CD4-positive, alpha-beta T cell (primary cell): ENCODE measurements around the gene WDR27. TPM values are rescaled to one million over a fixed set of nuclear protein-coding genes. Genes with fewer than 3 reads are reported as not detected.

ENCODE experiments used
- ATAC-seq: fragments of 200-7000 bp; cut with Tn5 transposase; one replicate; pipeline ENCODE4 v1.10.0; 2022; ENCODE audit warnings: mild to moderate bottlenecking; ENCODE audit not compliant: poor library complexity
- CTCF ChIA-PET: fragments of 350-600 bp; sonication (Branson Sonifier 250); formaldehyde crosslinking; loops from one replicate; lab custom pipeline; 2021; ENCODE audit warnings: antibody characterized with exemption, inconsistent platforms; lab: Charles Lee
- POLR2A ChIA-PET: fragments of 350-600 bp; sonication (Branson Sonifier 250); formaldehyde crosslinking; loops from one replicate; lab custom pipeline; 2021; ENCODE audit warnings: antibody characterized with exemption, inconsistent platforms; lab: Charles Lee
- DNase-seq, 14 experiments: peaks; one replicate each; pipeline ENCODE4 v3.0.0-alpha.2; 2013 to 2020; ENCODE audit warnings: mixed read lengths in 2 of 14
- H3K27ac ChIP-seq, 2 donors: one replicate each; pipeline versions ENCODE4 v1.5.1 to v1.7.0; 2013; ENCODE audit warnings: low read length in 2 of 2, low read depth in 1 of 2, mild to moderate bottlenecking in 1 of 2
- H3K27me3 ChIP-seq, 2 experiments: 1 replicate in 1 of 2; 2 replicates in 1 of 2; pipeline versions ENCODE4 v1.6.1 to v1.7.0; 2013; ENCODE audit warnings: low read length in 2 of 2, control low read depth in 1 of 2, mild to moderate bottlenecking in 1 of 2, moderate library complexity in 1 of 2; ENCODE audit not compliant: insufficient read depth in 2 of 2, control insufficient read depth in 1 of 2
- H3K36me3 ChIP-seq: one replicate; pipeline ENCODE4 v1.6.1; 2013; ENCODE audit warnings: low read length, control low read depth; ENCODE audit not compliant: insufficient read depth
- H3K4me1 ChIP-seq: one replicate; pipeline ENCODE4 v1.6.1; 2013; ENCODE audit warnings: low read length, control low read depth; ENCODE audit not compliant: insufficient read depth
- H3K4me3 ChIP-seq: one replicate; pipeline ENCODE4 v1.5.1; 2013; ENCODE audit warnings: mild to moderate bottlenecking, low read length, moderate library complexity
- H3K9me3 ChIP-seq, 2 experiments: 1 replicate in 1 of 2; 2 replicates in 1 of 2; pipeline versions ENCODE4 v1.6.1 to v1.7.0; 2013; ENCODE audit warnings: low read length in 2 of 2, mild to moderate bottlenecking in 2 of 2, control low read depth in 1 of 2, moderate library complexity in 1 of 2; ENCODE audit not compliant: control insufficient read depth in 1 of 2, insufficient read depth in 1 of 2
- H3K27ac Mint-ChIP-seq: one replicate; pipeline ENCODE4 v1.8.0; 2020; ENCODE audit warnings: mixed read lengths
- H3K27me3 Mint-ChIP-seq: one replicate; pipeline ENCODE4 v1.8.0; 2021; ENCODE audit warnings: mixed read lengths
- H3K36me3 Mint-ChIP-seq: one replicate; pipeline ENCODE4 v1.8.0; 2021; ENCODE audit warnings: low read depth, mixed read lengths
- H3K4me1 Mint-ChIP-seq: one replicate; pipeline ENCODE4 v1.8.0; 2021; ENCODE audit warnings: low read depth, mixed read lengths
- H3K4me3 Mint-ChIP-seq: one replicate; pipeline ENCODE4 v1.8.0; 2020; ENCODE audit warnings: mild to moderate bottlenecking, mixed read lengths
- H3K9me3 Mint-ChIP-seq: one replicate; pipeline ENCODE4 v1.8.0; 2020; ENCODE audit warnings: mixed read lengths
- CTCF ChIP-seq: fragments of 200-600 bp; IDR thresholded peaks from one replicate; pipeline ENCODE4 v1.8.0; 2022; ENCODE audit warnings: antibody characterized with exemption, mild to moderate bottlenecking
- intact Hi-C, 2 experiments: fragments of 100-400 bp; cut with DNase I in 1 of 2; cut with micrococcal nuclease in 1 of 2; formaldehyde crosslinking; loops; one replicate each; pipeline versions ENCODE4 v1.15.1 to v1.9.0; 2023 to 2025; cut with DNase I, micrococcal nuclease
- total RNA-seq, 174 experiments: library from RNA in 2 of 174; stranded (reverse) in 2 of 174; gene quantifications; one replicate each; pipeline ENCODE4 v1.2.3 and lab custom pipeline; 2021 to 2026

The WDR27 gene
- total RNA-seq, 2 experiments from 2014 or later = 22.0 to 23.5 TPM

- Mint-ChIP-seq H3K9me3 (no peaks in the 10 kb centered on the region), H3K36me3 (no peaks in the 10 kb centered on the region), H3K27ac (no peak overlapping the region), H3K4me1 (no peaks in the 10 kb centered on the region), H3K27me3 (no peaks in the 10 kb centered on the region), H3K4me3 (no peak overlapping the region)
- CTCF ChIA-PET = no interaction called here
- H3K27me3 ChIP-seq = no peaks in the 10 kb centered on the region
- H3K27ac ChIP-seq = no peak overlapping the region
- H3K4me3 ChIP-seq = no peak overlapping the region
- no peaks in the 10 kb centered on the region for H3K36me3 ChIP-seq
- no peaks in the 10 kb centered on the region for H3K4me1 ChIP-seq
- ATAC-seq (no peak), DNase-seq (no peak)
- intact Hi-C loops = no loop called here
- POLR2A ChIA-PET = no interaction called here
- peaks cover 0 to 5% of the 10 kb centered on the region in 2 experiments for H3K9me3 ChIP-seq
- TF ChIP-seq CTCF = no peak
Measured at GRCh38 chr6:169575365-169575764, 126.5 kb downstream of the WDR27 start.

GRCh38 chr6:169574420-169574819, 127.4 kb downstream of the WDR27 start:
- no peak overlapping the region for H3K27ac ChIP-seq
- no peaks in the 10 kb centered on the region for H3K36me3 ChIP-seq
- H3K27me3 Mint-ChIP-seq = no peaks in the 10 kb centered on the region
- no peaks in the 10 kb centered on the region for H3K27me3 ChIP-seq
- H3K4me1 Mint-ChIP-seq = no peaks in the 10 kb centered on the region
- ChIA-PET CTCF (no interaction called here), POLR2A (no interaction called here)
- intact Hi-C loops = no loop called here
- no peaks in the 10 kb centered on the region for H3K9me3 Mint-ChIP-seq
- DNase-seq (no peak), ATAC-seq (no peak)
- no peak overlapping the region for H3K27ac Mint-ChIP-seq
- no peak for TF ChIP-seq CTCF
- no peaks in the 10 kb centered on the region for H3K4me1 ChIP-seq
- no peaks in the 10 kb centered on the region for H3K36me3 Mint-ChIP-seq
- peaks cover 0 to 5% of the 10 kb centered on the region in 2 experiments for H3K9me3 ChIP-seq
- no peak overlapping the region for H3K4me3 Mint-ChIP-seq
- no peak overlapping the region for H3K4me3 ChIP-seq

- DNase-seq (no peak), ATAC-seq (no peak)
- H3K4me1 Mint-ChIP-seq = peaks cover 1% of the 10 kb centered on the region
- CTCF ChIA-PET = no interaction called here
- no peak overlapping the region for H3K27ac Mint-ChIP-seq
- POLR2A ChIA-PET = no interaction called here
- H3K27me3 ChIP-seq = no peaks in the 10 kb centered on the region
- H3K4me3 ChIP-seq = no peak overlapping the region
- peaks cover 0 to 5% of the 10 kb centered on the region in 2 experiments for H3K9me3 ChIP-seq
- no peak for TF ChIP-seq CTCF
- no peaks in the 10 kb centered on the region for H3K36me3 ChIP-seq
- no peak overlapping the region for H3K27ac ChIP-seq
- no peaks in the 10 kb centered on the region for H3K4me1 ChIP-seq
- intact Hi-C loops = no loop called here
- no peaks in the 10 kb centered on the region for H3K27me3 Mint-ChIP-seq
- no peaks in the 10 kb centered on the region for H3K9me3 Mint-ChIP-seq
- H3K36me3 Mint-ChIP-seq = no peaks in the 10 kb centered on the region
- no peak overlapping the region for H3K4me3 Mint-ChIP-seq
Measured at GRCh38 chr6:169573883-169574282, 127.9 kb downstream of the WDR27 start.
